Posterior vena cava (tissue), 2 donors: ENCODE results near the gene KCNH6. TPM values are rescaled to one million over a fixed set of nuclear protein-coding genes. Genes with fewer than 3 reads are reported as not detected.
A peak's percentile ranks its signal among the peaks of the same experiment; 100 is the strongest.

Experiments
- DNase-seq: peaks from one replicate; pipeline ENCODE4 v3.0.0-alpha.2; 2020; ENCODE audit warnings: low spot score
- intact Hi-C, 2 donors: fragments of 100-400 bp; cut with DNase I; formaldehyde crosslinking; loops; one replicate each; pipeline versions ENCODE4 v1.14.1 to v1.14.2; 2022 to 2023
- total RNA-seq, 2 donors: library from RNA; stranded (reverse); fragmentation: NEBNext Ultra II Directional; extraction: Animal tissue kit (Norgen Biotek cat#: 25700); gene quantifications; one replicate each; pipeline ENCODE4 v1.2.1, GENCODE V29; 2021
- donor health status: DM: yes; HTN: yes; CAD: no.
- donor health status: DM: yes; HTN: yes; CAD: no.

The KCNH6 gene
- total RNA-seq, 2 donors from 2014 or later: not detected

DNA sequence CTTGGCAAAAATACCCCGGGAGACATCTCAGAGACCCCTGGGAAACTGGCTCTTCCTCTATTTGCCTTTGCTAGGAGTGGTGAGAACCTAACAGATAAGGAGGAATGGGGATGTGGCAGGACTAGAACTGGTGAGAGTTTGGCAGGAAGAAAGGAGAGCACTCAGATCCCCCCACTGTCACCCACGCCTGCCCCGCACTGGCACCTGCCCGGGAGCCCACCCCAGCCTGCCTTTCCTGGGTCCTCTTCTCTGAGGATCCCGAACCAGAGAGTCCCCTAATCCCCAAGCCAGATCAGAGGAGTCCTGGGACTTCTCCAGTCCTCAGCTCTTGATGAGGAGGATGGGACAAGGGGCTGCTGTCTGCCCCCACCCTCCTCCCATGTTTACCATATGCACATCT, 3.7 kb downstream of the KCNH6 start:
- intact Hi-C loops: no loop called here
- no peak for DNase-seq

DNA sequence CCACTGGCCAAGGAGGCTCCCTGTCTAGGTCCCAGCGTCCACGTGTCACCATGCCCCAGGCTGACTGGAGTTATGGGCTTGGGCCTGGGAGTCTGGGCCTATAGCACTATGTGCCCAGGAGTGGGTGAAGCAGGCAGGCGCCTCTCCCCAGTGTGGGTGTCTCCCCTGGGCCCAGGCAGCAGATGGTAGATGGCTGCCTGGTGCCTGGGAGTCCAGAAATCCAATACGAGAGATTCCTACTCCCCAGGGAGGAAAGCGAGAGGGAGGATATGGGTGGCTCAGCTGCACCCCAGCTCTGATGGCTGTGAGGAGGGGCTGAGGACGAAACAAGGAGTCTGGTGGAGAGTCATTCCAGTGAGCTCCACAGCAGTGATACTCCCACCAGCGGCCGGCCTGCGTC, 5.0 kb downstream of the KCNH6 start:
- DNase-seq: no peak
- intact Hi-C loops: no loop called here

DNA sequence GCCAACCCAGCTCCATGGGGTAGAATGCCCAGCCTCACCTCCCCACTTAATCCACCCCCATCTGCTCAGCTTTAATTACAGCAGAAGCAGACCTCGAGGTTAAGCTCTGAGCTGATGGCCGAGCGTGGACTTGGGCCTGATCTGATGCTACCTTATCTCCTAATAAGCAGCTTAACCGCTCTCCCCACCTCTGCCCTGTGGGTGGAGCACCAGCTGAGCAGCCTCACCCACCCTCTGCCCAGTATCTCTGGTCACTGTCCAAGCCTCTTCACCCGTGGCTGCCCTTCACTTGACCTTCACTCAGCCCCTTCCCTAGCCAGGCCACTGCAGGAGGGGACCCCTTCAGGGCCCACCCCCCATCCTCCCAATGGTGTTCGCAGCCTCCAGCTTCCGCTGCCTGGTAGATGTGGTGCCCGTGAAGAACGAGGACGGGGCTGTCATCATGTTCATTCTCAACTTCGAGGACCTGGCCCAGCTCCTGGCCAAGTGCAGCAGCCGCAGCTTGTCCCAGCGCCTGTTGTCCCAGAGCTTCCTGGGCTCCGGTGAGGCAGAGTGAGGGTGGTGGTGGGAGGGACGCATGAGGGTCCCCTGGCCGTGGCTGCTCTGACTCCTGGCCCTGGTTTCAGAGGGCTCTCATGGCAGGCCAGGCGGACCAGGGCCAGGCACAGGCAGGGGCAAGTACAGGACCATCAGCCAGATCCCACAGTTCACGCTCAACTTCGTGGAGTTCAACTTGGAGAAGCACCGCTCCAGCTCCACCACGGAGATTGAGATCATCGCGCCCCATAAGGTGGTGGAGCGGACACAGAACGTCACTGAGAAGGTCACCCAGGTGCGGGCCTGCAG, 6.8 kb downstream of the KCNH6 start:
- intact Hi-C loops: no loop called here
- DNase-seq: no peak

DNA sequence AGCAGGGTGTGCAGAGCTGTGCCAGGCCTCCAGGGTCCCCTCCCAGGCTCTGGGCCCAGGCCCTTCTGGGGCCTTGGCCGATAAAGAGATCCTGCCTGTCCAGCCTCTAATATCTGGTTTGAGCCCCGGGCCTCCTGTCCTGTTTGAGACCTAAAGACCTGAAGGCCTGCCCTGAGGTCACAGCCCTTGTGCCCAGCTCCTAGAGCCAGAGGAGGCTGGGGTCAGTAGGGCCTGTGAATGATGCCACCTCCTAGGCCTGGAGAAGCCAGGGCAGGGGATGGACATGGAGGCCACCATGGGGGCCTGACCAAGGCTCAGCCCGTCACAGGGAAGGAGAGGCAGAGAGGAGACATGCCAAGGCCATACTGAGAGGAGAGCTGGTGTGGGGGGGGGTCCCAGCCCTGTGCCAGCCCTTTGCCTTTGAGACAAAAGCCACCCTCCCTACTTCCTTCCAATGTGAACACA, 7.4 kb downstream of the KCNH6 start:
- DNase-seq: no peak
- intact Hi-C loops: no loop called here

DNA sequence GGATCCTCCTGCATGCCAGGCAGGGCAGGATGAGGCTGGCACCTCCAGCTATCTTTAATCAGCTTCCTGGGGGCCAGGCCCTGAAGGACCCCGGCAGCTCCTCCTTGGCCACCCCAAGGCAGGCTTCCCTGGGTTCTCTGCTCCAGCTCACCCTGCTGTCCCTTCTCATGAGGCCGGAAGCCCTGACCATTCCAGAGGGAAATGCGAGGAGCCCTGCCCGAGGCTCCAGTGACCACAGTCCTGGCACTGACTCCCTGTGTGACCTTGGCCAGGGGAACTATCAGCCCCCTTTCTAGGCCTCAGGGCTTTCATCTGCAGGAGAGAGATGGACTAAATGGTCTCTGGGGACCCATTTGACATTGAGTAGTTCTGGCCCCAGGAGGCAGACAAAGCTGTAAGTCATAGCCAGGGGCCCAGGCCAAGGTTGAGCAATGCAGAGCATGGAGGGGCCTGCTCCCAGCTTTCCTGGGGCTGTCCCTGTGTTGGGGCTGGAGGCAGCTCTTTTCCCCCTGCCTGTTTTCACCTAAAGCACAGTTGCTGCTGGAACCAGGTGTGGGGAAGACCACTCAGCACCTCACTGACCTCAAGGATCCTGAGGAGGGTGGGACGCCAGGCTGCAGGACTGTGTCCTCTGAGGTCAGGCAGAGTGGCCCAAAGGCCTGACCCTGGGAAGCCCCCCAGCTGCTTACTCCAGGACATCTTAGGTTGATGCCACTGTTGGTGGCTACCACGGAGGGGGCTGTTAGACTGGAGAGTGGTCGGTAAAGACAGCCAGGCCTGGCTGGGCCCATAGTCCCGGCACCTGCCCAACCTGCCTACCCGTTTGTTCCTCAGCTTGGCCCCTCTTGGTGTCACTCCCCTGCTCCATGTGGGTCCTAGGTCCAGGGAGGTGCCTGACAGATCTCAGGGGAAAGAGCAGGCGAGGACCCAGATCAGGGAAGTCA, 8.1 kb downstream of the KCNH6 start:
- DNase-seq: no peak
- intact Hi-C loops: no loop called here

DNA sequence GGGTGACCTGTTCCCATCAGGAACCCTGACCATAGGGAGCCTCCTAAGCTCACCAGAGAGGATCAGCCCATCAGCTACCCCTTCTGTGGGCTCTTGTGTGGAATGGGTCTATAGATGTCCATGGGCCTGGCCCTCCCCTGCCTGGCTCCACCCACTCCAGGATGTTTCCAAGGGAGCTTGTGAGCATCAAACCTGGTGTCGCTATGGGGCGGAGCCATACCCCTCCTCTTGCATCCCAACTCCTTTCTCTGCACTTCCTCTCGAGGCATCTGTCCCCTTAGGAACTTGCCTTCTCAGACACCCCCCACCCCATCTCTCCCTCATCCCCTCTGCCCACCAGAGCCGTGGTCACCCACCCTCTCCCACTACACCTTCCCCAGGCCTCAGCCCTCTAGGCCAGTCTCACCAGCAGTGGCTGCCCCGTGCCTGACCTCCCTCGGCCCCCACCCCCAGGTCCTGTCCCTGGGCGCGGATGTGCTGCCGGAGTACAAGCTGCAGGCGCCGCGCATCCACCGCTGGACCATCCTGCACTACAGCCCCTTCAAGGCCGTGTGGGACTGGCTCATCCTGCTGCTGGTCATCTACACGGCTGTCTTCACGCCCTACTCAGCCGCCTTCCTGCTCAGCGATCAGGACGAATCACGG, 10.4 kb downstream of the KCNH6 start:
- intact Hi-C loops: no loop called here
- DNase-seq: no peak

DNA sequence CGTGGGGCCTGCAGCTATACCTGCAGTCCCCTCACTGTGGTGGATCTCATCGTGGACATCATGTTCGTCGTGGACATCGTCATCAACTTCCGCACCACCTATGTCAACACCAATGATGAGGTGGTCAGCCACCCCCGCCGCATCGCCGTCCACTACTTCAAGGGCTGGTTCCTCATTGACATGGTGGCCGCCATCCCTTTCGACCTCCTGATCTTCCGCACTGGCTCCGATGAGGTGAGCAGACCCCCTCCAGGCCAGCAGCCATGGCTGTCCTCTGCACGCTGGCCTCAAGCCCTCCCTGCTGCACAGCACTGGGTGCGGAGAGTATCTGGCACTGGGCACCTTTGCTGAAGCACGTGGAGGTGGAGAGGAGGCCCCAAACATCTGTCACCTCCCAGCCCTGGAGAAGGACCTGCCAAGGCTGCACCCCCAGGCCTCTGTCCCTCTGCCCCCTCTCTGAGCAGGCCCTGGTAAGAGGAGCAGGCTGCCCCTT, 11.0 kb downstream of the KCNH6 start:
- DNase-seq: no peak

DNA sequence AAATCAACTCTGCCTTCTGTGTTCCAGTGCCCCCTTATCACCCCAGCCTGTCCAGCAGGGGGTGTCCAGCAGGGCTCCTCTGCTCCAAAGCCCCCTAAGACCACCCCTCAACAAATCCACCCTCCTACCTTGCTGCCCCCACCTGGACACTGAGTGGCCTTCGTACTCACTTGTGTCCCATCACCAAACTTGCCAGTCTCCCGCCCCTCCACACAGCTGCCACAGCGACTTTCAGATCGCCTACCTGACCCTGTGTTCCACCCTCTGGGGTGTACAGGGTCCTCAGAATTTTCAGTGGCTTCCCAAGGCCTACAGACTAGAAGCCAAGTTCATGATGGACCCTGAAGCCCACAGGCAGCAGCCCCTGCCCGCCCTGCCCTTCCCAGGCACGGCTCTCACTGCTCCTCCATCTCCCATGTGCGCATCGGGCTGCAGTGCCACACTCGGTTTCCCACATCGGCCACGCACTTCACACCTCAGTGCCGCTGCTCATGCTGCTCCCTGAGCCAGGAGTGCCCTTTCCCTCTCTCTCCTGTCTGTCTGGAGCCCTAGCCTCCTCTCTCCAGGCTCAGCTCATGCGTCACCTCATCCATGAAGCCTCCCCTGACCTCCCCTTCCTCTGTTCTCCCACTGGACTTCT, 11.8 kb downstream of the KCNH6 start:
- no peak for DNase-seq
- intact Hi-C loops: no loop called here

More for the DNA sequence above, 11.0 kb downstream of the KCNH6 start:
- intact Hi-C loops: no loop called here

DNA sequence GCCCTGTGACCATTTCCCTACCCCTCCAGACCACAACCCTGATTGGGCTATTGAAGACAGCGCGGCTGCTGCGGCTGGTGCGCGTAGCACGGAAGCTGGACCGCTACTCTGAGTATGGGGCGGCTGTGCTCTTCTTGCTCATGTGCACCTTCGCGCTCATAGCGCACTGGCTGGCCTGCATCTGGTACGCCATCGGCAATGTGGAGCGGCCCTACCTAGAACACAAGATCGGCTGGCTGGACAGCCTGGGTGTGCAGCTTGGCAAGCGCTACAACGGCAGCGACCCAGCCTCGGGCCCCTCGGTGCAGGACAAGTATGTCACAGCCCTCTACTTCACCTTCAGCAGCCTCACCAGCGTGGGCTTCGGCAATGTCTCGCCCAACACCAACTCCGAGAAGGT, 12.5 kb downstream of the KCNH6 start:
- DNase-seq: peak; percentile 81
- intact Hi-C loops: no loop called here

DNA sequence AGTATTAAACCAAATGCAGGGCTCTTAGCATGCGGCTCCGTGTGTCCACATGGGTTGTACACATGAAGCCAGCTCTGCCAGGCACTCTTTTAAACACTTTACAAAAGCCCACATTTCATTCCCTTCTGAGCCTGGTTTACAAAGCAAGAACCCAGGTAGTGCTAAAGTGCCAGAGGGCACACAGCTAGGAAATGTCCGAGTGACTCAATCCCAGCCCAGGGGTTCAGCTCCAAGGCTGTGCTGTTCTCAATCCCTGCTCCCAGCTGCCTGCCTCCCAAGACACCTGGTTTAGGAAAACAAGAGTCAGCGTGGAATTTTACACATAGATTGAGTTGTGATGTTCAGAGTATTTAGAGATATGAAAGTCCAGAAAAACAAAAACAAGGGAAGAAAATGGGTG, 13.8 kb downstream of the KCNH6 start:
- intact Hi-C loops: no loop called here
- peak; percentile 18 for DNase-seq

DNA sequence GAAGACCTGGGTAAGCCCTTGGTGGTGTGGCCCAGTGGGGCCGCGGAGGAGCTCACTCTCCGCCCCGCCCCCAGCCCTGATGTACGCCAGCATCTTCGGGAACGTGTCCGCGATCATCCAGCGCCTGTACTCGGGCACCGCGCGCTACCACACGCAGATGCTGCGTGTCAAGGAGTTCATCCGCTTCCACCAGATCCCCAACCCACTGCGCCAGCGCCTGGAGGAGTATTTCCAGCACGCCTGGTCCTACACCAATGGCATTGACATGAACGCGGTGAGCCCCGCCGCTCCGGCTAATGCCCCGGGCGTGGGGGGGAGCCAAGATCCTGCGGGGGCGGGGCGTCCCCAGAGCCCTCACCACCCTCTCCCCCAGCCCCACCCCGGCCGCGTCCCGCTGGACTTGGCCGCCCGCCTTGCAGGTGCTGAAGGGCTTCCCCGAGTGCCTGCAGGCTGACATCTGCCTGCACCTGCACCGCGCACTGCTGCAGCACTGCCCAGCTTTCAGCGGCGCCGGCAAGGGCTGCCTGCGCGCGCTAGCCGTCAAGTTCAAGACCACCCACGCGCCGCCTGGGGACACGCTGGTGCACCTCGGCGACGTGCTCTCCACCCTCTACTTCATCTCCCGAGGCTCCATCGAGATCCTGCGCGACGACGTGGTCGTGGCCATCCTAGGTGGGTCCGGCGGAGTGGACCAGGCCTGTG, 15.0 kb downstream of the KCNH6 start:
- intact Hi-C loops: no loop called here
- DNase-seq: peak; percentile 72

DNA sequence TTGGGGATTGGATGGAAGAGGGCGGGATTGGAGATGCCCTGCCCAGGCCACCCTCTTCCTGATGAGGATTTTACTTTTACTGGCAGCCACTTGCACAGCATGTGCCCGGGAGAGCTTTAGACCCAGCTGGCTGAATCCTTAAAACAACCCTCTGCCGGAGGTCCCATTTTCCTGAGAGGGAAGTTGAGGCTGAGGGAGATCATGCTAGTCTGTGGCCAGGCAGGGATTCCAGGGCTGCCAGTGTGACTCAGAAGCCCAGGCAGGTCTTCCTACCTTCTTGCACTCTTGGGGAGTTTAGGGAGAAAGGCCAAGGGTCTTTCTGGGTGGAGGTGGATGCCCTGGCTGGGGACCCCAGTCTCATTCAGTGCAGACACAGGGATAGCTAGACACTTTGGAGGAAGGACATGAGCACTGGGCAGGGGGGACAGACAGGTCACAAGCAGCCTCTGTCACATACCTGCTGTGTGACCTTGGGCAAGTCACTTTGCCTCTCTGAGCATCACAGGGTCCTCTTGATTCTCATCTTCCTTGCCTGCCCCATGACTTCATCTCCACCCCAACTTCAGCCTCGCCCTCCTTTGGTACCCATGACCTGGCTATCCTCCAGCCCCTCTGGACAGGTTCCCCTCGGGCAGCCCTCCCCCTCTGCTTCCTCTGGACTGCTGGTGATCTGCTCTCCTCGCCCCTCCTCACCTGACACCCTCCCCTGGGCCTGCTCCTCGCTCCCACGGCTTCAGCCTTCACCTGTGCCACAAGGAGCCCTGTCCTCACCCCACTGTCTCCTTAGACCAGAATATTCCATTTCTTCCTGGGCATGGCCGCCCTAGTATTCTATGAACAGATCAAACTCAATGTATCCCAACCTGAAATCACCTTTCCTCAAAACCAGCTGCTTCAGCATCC, 15.8 kb downstream of the KCNH6 start:
- intact Hi-C loops: no loop called here
- DNase-seq: peak; percentile 55

DNA sequence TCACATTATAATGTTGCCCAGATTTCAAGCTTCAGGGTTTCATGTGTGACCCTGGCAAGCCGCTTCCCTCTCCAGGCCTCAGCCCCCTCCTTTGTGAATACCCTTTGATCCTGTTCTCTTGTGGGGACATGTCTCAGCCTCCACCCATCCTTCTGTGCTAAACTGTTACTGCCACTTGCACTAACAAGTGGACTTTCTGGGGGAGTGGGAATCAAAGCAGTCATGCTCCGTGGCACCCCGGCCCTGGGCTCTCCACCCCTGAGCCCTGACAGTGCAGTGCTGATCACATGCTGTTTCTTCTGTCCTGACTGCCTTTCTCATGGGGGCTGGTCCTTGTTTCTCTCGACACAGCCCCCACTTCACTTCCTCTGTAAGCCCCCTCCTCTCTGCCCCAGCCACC, 17.4 kb downstream of the KCNH6 start:
- intact Hi-C loops: no loop called here
- DNase-seq: peak; percentile 66

DNA sequence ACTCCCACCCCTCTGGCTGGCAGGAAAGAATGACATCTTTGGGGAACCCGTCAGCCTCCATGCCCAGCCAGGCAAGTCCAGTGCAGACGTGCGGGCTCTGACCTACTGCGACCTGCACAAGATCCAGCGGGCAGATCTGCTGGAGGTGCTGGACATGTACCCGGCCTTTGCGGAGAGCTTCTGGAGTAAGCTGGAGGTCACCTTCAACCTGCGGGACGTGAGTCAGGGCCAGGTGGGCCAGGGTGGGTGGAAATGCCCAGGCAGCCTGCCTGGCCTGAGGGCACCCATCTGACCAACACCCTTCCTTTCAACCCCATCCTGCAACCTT, 19.0 kb downstream of the KCNH6 start:
- peak; percentile 47 for DNase-seq
- intact Hi-C loops: no loop called here

DNA sequence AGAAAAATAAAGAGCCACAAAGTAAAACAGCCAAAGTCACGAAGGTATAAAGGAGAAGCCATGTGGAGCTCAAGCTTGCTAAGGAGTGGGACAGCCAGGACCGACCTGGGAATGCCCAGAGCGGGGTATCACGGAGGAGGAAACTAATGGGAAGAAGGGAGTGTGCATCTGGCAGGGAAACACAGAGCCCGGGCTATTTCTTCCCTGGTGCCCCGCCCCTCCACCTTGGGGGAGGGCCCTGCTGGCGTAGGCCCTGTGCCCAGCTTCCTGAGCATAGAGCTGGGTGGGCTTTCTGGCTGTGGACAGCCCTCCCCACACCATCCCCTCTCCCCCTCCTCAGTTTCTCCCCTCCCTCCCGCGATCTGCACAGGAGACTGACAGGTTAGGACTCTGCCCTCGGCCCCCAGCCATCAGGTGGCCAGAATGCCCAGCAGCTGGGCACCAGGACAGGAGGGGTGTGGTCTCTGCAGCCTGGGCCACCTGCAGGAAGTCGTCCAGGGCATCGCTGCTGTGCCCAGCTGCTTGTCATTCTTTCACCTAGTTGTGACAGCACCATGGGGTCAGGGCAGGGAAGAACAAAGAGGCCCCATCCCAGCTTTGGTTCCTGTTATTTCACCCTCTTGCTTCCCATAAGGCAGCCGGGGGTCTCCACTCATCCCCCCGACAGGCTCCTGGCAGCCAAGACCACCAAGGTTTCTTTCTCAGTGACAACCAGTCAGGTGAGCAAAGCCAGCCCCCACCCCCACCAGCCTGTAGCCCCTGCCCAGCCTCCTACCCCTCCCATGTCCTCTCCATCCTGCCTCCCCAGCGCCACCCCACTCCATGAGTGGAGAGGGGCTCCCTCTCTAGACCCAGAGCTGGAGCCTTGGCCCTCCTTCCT, 20.0 kb downstream of the KCNH6 start:
- intact Hi-C loops: no loop called here
- peak; percentile 64 for DNase-seq

DNA sequence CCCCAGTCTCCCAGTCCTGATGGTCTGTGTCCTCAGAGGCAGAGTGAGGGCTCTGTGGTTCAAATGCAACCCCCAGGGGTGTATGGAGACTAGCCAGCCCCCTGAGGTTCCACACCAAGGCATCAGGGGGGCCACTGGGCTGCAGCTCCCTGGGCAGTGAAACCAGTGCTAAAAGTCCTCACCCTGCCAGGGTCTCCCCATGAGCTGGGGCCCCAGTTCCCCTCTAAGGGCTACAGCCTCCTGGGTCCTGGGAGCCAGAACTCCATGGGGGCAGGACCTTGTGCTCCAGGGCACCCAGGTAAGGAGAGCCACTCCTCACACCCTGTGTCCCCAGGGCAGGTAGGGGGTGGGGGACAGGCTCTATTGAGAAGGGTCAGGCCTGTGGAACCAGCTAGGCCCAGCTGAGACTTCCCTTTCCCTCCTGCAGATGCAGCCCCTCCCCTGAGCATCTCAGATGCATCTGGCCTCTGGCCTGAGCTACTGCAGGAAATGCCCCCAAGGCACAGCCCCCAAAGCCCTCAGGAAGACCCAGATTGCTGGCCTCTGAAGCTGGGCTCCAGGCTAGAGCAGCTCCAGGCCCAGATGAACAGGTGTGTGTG, 20.8 kb downstream of the KCNH6 start:
- intact Hi-C loops: no loop called here
- DNase-seq: peak; percentile 38
